Stimulated activated naive CD4-positive, alpha-beta T cell treated with Interleukin-2 at 50 U/mL for 16 hours (primary cell): ENCODE results near the gene DDX1.
"Not testable (repeated sequence)": the region's sequence is repeated elsewhere in the genome, so short reads cannot be mapped to it uniquely, and the experiment has no call there.

Experiments
- DNase-seq: peaks from one replicate; lab custom pipeline; 2025; lab: John Stamatoyannopoulos, UW

Gene DDX1

GRCh38 chr2:15591692-15592463, at the start of gene DDX1:
DDX1 (plus strand) TSS chr2:15591868; CDS start chr2:15591934, 66 bp downstream.
- peak; percentile 82 for DNase-seq

DNA sequence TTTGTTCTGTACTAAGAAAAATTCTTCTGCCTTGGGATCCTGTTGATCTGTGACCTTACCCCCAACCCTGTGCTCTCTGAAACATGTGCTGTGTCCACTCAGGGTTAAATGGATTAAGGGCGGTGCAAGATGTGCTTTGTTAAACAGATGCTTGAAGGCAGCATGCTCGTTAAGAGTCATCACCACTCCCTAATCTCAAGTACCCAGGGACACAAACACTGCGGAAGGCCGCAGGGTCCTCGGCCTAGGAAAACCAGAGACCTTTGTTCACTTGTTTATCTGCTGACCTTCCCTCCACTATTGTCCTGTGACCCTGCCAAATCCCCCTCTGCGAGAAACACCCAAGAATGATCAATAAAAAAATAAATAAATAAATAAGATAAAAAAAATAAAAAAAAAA, 49.4 kb upstream of the DDX1 start:
- not testable (repeated sequence) for DNase-seq

DNA sequence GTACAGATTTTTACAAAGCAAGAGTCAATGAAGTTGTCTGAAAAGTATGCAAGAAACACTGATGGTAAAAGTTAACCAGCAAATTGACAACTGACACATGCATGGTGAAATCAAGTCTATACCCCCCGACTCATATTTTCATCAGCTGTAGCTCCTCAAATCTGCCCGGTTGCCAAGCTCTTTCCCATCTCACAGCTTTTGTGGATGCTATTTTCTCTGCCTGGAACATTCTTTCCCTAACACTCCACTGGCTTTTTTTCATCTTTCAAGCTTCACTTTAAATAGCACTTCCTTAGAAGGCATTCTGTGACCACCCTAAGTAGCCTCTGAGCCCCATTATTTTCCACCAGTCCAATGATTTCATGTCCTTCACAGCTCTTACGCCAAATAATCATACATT, 48.6 kb upstream of the DDX1 start:
- no peak for DNase-seq

GRCh38 chr2:15543541-15543940, 48.1 kb upstream of the DDX1 start:
- DNase-seq = no peak

- no peak for DNase-seq
Observed at GRCh38 chr2:15544227-15544626, 47.4 kb upstream of the DDX1 start.

GRCh38 chr2:15546297-15547098, 45.2 kb upstream of the DDX1 start:
- DNase-seq = no peak

GRCh38 chr2:15547115-15547876, 44.4 kb upstream of the DDX1 start:
- no peak for DNase-seq

DNA sequence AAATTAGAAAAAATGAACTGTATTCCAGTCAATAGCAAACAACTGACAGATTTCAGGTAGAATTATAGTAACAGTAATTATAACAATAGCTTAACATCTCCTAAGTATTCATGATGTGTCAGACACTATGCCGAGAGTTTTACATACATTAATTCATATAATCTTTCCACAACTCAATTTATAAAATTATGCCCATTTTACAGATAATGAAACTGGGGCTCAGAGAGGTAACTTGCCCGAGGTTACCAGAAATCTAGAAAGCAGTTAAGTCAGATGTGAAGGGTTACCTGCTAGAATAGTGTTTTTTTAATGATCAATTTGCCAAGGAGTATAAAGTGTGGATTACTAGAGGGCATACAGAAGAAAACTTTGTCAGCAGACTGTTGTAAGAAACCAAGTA, 42.7 kb upstream of the DDX1 start:
- DNase-seq = no peak

GRCh38 chr2:15553519-15553918, 38.1 kb upstream of the DDX1 start:
- no peak for DNase-seq

GRCh38 chr2:15553951-15554350, 37.7 kb upstream of the DDX1 start:
- DNase-seq = no peak

GRCh38 chr2:15554525-15555218, 37.0 kb upstream of the DDX1 start:
- DNase-seq = no peak

GRCh38 chr2:15555760-15556193, 35.9 kb upstream of the DDX1 start:
- DNase-seq = no peak

DNA sequence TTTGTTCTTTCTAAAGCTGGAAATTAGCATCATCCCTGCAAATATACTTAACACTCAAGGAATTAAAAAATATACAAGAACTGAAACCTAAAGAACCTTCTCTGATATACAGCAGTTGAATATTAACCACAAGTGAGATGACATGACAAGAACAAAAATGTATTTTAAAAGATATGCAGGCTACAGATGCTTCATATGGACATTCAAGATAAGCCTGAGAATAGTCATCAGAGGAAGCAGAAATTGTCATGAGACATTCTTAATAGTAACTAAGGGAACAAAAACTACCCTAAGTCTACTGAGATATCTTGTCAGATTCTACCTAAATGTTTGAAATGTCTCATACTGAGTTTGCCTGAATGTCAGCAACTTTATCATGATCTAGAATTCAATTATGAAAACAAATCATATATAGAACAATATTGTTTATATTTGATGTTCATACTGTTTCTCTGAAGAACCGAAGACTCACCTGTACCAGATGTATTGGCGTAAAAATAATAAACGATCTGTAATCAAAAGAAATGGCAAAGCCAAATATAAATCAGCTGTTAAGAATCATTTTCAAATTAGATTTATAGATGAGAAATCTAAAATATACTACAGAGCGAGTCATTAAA, 35.2 kb upstream of the DDX1 start:
- DNase-seq = no peak

- no peak for DNase-seq
Observed at GRCh38 chr2:15557887-15558311, 33.8 kb upstream of the DDX1 start.

GRCh38 chr2:15559379-15560139, 32.1 kb upstream of the DDX1 start:
- DNase-seq = no peak

- no peak for DNase-seq
Observed at GRCh38 chr2:15560140-15560987, 31.3 kb upstream of the DDX1 start.

- DNase-seq = peak; percentile 75
Observed at GRCh38 chr2:15560988-15561573, 30.6 kb upstream of the DDX1 start, which contains the start of gene NBAS. NBAS (minus strand) TSS chr2:15561334; CDS start chr2:15561304, 30 bp downstream.

DNA sequence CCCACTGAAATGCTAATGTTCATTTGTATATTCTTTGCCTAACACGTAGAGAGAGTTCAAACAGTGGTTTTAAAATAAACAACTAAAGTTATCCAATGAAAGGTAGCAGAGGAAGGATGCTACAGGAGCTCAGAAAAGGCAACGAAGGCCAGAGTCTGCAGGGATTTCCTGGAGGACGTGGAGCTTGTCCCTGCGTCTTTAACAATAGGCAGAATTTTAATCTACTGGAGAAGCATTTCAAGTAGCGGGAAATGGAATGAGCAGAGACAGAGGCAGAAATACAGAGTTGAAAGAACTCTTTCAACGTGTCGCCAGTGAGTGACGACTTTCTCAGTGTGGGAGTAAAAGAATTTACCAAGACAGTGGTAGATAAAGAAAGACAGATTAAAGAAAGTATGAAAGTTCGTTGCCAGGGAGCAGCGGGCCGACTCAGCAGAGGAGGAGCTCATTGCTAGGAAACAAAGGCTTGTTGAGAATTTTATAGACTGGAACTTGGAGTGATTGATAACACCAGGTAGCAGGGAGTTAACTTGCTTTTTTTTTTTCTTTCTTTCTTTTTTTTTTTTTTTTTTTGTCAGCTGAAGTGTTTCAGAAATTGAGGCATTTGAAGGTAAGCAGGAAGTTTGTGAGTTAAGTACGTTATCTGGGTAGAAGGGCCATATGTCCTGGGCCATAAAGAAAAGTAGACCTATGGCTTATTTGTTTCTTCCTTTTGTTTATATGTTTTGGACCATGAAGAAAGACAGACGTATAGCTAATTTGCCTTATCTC, 29.9 kb upstream of the DDX1 start:
- DNase-seq = peak; percentile 13
